ENCODE results near the gene HINFP.
A peak's percentile ranks its signal among the peaks of the same experiment; 100 is the strongest.

Gene HINFP

DNA sequence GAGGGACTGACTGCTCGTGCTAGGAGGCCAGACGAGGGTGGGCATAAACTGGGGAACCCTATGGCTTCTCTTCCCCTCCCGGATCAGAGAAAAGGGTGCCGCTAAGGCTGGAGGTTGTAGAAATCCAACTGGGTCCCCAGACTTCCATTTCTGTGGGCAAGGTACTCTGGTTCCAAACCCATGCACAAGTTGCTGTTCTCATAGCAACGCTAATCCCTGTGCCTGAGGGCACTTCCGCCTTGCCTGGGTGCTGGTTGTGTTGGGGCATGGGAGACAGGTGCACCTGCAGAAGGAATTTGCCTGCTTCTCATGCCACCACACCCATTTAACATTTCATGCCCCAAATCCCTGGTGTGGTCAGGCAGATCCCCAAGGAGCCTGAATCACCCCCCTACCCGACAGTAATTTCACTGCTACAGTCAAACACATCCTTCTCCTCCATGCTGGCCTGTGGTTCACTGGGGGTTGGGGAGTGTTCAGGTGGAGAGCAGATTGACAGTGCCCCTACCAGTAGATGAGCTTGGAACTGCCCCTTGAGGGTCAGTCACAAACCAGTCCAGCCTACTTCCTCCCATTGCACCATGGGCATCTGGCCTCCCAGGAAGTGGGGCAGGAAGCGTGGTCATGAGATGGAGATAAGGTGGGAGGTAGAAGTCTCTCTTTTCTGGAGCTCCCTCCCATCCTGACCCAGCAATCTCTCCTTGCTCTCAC lies 13.1 kb upstream of the HINFP start:
- no peak for DNase-seq
- Histone ChIP-seq H3K9me3 (ENCODE audit: severe bottlenecking) (no peaks in the 10 kb centered on the region), H3K27ac (no peak overlapping the region; the same call in 1 of the 2 replicates), H3K27me3 (ENCODE audit: insufficient read depth, low read depth, severe bottlenecking) (no peaks in the 10 kb centered on the region), H3K36me3 (peaks cover 13% of the 10 kb centered on the region), H3K4me3 (ENCODE audit: low read depth, low read length) (peak overlapping the region; percentile 68)
- TF ChIP-seq, protein P1, sequence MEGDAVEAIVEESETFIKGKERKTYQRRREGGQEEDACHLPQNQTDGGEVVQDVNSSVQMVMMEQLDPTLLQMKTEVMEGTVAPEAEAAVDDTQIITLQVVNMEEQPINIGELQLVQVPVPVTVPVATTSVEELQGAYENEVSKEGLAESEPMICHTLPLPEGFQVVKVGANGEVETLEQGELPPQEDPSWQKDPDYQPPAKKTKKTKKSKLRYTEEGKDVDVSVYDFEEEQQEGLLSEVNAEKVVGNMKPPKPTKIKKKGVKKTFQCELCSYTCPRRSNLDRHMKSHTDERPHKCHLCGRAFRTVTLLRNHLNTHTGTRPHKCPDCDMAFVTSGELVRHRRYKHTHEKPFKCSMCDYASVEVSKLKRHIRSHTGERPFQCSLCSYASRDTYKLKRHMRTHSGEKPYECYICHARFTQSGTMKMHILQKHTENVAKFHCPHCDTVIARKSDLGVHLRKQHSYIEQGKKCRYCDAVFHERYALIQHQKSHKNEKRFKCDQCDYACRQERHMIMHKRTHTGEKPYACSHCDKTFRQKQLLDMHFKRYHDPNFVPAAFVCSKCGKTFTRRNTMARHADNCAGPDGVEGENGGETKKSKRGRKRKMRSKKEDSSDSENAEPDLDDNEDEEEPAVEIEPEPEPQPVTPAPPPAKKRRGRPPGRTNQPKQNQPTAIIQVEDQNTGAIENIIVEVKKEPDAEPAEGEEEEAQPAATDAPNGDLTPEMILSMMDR (IDR thresholded peaks at IDR 0.05; ENCODE audit: low read depth, low read length): no peak

DNA sequence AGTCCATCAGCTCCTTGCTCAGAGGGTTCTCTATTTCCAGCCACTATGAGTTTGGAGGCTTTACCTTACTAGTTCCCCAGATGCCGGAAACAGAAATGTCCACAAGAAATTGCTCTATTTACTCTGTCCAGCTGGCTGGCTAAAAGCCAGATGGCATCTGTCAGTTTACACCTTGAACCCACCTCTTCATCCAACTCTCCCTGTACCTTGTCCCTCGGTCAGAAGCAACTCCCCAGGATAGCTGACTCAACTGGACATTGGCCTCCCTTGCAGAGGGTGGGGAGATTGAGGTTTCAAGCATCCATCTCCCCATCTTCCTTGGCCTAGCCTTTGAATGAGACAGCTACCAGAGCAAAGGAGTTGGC lies 12.5 kb upstream of the HINFP start:
- TF ChIP-seq, protein P1 (IDR thresholded peaks at IDR 0.05; ENCODE audit: low read depth, low read length): no peak
- peaks cover 13% of the 10 kb centered on the region for H3K36me3 ChIP-seq
- H3K4me3 ChIP-seq (ENCODE audit: low read depth, low read length): no peak overlapping the region
- no peak overlapping the region for H3K27ac ChIP-seq
- no peak for DNase-seq
- no peaks in the 10 kb centered on the region for H3K9me3 ChIP-seq (ENCODE audit: severe bottlenecking)
- H3K27me3 ChIP-seq (ENCODE audit: insufficient read depth, low read depth, severe bottlenecking): no peaks in the 10 kb centered on the region

DNA sequence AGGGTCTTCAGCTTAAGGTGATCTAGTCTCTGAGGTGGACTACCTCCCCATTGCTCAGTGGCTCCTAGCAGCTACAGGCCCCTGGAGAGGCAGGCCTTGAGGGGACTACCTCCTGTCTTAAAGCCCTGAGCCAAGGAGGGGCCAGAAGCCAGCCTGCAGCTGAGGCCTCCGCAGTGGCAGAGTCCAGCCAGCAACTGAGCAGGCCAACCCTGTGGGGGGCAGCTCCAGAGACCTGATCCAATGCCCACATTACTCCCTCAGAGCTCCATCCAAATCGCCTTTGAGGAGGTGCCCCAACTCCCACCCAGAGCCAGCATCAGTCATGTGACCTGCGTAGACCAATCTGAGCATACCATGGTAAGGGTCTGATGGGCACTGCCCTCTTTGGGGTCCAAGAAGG lies 11.5 kb upstream of the HINFP start:
- Histone ChIP-seq H3K27ac (no peak overlapping the region), H3K36me3 (peaks cover 18% of the 10 kb centered on the region), H3K9me3 (ENCODE audit: severe bottlenecking) (no peaks in the 10 kb centered on the region), H3K4me3 (ENCODE audit: low read depth, low read length) (no peak overlapping the region), H3K27me3 (ENCODE audit: insufficient read depth, low read depth, severe bottlenecking) (no peaks in the 10 kb centered on the region)
- DNase-seq: no peak
- TF ChIP-seq, protein P1 (IDR thresholded peaks at IDR 0.05; ENCODE audit: low read depth, low read length): no peak

DNA sequence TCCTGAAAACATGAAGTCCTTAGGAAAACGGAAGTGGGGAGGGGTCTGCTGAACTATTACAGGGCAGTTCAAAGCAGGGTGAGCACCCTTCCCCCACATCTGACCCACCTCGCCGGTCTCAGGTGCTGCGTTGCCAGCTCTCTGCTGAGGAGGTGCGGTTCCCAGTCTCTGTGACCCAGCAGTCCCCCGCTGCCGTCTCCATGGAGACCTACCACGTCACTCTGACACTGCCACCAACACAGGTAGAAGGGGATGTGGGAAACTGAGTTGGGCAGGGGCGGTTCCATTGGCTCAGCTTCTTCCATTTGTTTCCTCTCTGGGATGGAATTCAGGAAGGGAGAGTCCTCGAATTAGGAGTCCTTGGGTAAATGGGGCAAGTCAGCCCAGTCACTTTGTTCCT lies 10.9 kb upstream of the HINFP start:
- H3K9me3 ChIP-seq (ENCODE audit: severe bottlenecking): no peaks in the 10 kb centered on the region
- H3K27ac ChIP-seq: no peak overlapping the region
- DNase-seq: no peak
- TF ChIP-seq, protein P1 (IDR thresholded peaks at IDR 0.05; ENCODE audit: low read depth, low read length): no peak
- peaks cover 19% of the 10 kb centered on the region for H3K36me3 ChIP-seq
- H3K27me3 ChIP-seq (ENCODE audit: insufficient read depth, low read depth, severe bottlenecking): no peaks in the 10 kb centered on the region
- no peak overlapping the region for H3K4me3 ChIP-seq (ENCODE audit: low read depth, low read length)

DNA sequence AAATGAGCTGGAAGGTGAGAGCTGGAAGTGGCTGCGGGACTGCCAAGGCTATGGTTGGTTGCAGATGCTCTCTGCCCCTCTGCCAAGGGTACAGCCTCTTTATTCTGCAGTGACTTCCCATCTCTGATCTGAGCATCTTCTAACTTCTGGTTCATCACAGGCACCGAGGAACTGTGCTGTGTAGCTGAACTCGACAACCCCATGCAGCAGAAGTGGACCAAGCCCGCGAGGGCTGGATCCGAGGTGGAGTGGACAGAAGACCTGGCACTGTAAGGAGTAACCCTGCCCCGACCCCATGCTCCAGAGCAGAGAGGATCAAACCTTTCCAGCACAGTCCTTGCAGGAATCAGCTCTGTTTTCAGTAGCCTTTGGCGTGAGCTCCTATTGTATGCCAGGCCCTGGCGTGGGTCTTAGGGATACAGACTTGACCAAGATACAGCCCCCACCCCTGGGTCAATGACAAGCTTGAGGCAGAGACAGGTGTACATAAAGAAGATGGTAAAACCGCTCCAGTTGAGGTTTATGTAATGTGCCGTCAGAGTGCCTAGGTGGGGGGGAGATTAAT lies 9.9 kb upstream of the HINFP start:
- Histone ChIP-seq H3K36me3 (peaks cover 23% of the 10 kb centered on the region), H3K27ac (no peak overlapping the region), H3K4me3 (ENCODE audit: low read depth, low read length) (no peak overlapping the region), H3K9me3 (ENCODE audit: severe bottlenecking) (no peaks in the 10 kb centered on the region), H3K27me3 (ENCODE audit: insufficient read depth, low read depth, severe bottlenecking) (no peaks in the 10 kb centered on the region)
- TF ChIP-seq, protein P1 (IDR thresholded peaks at IDR 0.05; ENCODE audit: low read depth, low read length): no peak
- DNase-seq: no peak
